GM19025 (cell line): Measurements from ENCODE around the gene SCN2B.

Source experiments
- ATAC-seq: cut with Tn5 transposase; IDR thresholded peaks from one replicate; pipeline ENCODE4 v1.9.1; 2021; ENCODE audit warnings: mild to moderate bottlenecking, low read depth, moderate library complexity; ENCODE audit not compliant: unreplicated experiment

Gene SCN2B

DNA sequence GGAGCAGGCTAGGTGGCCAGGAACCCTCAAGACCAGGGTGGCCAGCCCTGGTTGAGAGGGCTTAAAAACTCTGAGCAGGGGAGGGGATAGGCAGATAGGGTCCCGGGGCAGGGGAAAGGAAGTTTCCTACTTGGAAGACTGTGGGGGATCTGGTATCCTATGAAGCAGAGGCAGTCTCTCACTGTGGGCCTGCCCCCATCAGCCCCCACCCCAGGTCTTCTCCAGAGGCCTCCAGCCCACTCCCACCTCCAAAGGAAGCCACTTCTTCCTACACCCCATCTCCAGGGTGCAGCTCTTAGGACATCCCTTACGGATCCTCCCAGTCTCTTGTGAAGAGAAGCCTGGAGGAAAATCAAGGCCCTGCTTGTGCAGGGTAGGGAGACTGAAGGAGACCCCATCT lies 40.1 kb downstream of the SCN2B start:
- ATAC-seq: no peak

DNA sequence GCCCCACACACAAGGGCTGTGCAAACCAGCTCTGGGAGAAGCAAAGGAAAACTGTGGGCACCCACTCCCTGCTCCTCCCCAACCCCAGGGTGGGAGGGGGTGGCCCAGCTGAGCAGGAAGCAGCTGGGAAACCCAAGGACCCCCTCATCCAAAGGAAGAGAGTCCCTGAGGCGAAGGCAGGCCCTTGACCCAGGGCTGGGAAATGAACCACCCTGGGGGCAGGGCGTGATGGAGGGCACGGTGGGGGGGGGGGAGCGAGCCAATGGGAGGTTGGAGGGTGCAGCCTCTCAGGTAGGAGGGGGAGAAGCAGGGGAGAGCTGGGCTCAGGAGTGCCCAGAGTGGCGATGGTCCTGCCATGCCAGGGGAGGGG lies 40.7 kb downstream of the SCN2B start:
- no peak for ATAC-seq

DNA sequence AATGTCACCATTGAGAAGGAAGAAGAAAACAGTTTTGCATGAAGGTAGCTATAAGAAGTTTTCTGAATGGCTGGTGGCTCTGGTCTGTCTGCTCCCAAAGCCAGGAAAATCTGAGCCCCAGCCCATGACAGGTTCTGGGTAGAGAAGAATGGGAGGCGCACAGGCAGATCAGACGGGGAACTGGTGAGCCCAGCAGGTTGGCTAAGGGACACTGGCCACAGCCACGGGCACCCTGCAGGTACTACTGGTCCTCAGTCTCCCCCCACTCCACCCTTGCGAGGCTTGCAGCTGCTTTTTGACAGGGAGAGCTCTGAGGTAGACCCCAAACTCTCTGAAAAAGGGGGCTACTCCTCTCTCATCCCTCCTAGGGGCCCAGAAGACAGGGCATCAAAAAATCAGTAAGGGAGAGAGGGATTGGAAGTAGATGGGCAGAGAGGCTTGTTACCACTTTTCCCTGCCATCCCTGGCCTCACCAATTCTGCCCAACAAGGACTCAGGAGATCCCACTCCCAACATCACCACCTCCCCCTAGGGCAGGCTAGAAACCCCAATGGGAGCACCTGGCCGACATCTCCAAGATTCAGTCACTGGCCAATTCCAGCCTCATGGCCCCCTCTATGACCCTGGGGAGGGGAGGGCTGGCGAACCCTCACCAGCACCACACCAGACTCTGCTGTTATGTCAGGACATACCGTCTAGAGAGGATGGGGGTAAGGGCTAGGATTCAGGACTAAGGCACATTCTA lies 41.2 kb downstream of the SCN2B start:
- no peak for ATAC-seq

DNA sequence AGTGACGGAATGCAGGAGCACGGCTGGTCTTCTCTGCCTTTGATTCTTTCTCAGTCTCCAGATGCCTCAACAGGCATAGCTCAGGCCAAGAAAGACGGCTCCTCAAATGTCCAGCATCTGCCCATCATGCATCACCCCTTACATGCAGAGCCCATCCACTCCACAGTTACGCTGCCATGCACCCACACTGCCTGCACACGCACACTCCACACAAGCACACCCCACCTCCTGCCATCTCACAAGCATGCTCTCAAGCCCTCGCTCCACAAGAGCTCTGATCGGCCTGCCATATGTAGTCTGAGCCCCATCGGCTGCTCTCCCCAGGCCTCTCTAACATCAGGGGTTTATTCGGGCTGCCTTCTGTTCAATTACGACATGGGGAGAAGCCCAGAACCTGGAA lies 42.6 kb downstream of the SCN2B start:
- no peak for ATAC-seq

DNA sequence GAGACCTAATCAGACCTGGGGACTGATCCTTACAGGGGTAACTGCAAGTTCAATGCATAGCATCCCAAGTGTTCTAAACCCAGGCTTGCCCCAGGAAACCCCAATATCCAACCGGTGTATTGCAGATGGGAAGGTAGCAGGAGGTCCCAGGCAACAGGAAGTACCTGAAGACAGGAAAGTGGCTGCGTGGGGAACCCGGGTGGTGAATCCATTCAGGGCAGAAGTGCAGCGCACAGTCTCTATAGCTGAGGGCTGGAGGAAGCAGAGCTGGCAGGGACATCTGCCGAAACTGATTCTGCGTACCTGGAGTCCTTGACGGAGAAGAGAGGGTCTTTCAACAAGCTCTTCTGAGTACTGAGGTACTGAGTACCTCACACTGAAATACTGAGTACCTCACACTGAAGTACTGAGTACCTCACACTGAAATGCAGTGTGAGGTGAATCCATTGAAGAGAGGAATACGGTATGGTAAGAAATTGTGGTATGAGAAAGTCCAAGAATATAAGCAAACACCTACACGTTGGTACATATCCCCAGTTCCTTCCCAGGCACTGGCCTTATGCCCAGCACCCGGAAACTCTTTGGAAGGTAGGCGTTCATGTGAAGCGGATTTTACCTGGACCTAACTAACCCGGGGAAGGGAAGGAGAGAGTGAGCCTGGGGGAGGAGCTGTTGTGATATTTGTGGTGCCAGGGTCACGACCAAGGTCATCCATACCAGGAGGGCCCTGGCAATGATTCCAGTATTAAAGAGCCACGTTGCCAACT lies 43.9 kb downstream of the SCN2B start:
- no peak for ATAC-seq

DNA sequence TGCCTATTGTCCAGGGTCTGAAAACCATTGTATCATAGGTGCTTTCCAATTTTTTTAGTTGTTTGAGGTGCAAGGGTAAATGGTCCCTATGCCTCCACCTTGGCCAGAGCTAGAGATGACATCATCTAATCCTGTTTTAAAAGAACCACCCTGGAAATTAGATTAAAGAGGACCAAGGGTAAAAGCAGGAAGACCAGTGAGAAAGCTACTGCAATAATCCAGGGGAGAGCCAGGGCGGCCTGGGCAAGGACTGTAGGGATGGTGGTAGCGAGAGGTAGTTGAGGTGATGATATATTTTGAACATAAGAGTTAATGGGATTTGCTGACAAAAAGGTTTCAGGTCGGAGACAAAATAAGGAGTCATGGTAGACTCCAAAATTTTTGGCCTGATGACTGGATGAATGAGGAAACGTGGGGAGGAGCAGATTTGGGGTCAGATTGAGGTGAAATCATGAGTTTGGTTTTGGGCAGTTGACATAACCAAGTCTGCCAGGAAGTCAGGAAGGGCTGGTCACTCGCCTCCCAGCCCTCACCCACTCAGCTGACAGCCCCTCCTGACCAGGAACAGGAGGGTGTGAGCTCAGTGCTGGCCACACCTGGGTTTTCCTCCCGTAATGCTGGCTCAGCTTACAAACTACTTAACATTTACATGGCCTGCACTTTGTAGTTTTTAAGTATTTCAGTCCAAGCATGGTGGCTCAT lies 46.8 kb downstream of the SCN2B start:
- ATAC-seq: no peak

DNA sequence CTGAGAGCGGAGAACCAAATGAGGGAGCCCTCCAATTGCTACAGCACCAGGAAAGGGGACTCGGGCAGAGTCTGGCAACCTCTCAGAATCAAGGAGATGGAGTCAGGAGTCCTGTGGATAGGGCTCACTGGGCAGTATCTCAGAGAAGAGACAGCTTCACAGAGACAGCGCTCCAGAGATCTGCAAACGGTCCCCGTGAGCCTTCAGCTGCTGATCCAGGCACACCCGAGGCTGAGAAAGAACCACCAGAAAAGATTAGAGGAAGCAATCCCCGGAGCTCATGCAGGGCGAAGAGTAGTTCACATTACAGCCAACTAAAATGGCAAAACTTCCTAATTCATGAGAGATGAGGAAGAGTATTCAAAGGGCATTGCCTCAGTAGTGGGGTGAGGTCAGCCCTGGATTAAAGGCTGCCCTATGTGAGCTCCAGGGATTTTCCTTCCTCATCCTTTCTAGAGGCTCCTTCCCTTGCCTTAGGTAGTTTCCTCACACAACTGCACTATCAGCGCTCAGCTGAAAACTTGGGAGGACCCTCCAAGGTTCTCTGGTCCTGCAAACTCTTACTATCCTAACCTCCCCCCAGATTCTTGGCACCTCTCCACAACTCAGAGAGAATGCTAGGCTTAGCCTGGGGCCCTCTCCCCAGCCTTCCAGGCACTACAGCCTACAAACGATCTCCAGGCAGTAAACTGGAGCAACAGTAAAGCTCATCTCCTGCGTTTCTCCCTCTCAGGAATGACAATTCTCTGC lies 47.5 kb downstream of the SCN2B start:
- ATAC-seq: no peak

DNA sequence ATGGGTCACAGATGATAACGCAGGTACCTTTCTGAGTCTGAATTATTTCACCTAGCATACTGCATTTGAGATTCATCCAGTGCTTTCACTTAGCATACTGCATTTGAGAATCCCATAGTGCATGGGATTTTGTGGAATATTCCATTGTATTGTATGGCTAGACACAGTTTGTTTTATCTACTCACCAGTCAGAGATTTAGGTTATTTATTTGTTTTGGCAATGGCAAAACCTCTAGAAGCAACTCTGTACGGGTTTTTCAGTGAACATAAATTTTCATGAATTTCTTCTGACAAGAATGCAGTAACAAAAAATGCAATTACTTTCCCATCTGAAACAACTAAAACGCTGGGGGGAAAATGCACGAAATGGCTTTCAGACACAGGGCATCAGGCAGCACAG lies 48.1 kb downstream of the SCN2B start:
- no peak for ATAC-seq

DNA sequence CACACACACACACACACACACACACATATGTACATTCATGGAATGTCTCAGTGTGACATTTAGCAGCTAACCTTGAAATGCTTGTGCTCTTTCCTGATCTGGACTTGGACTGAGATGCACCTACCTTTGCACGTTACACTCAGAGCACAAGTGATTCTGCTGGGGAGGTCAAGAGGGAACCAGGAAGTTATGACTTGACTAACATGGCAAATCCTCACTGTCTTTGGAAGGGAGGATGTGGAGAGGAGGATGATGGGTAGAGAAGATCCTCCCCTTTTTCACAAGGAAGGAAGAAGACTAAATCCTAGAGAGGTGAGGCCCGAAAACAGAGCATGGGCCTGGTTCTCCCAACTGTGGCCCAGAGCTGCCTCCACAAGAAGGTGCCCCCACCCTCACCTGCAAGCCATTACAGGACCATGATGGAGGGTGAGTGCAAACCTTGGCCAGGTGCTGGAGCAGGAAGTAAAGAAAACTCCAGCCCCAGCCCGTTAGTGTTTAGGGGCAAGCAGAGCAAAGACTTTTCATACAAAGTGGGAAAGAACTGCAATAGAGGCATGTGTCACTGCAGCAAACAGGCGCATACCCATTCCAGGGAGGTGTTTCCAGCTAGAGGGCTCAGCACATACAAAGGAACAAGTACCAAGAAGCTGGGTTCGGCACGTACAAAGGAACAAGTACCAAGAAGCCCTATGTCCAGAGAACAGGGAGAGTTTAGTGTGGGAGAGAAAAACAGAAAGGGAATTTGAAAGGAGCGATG lies 50.2 kb downstream of the SCN2B start:
- no peak for ATAC-seq

DNA sequence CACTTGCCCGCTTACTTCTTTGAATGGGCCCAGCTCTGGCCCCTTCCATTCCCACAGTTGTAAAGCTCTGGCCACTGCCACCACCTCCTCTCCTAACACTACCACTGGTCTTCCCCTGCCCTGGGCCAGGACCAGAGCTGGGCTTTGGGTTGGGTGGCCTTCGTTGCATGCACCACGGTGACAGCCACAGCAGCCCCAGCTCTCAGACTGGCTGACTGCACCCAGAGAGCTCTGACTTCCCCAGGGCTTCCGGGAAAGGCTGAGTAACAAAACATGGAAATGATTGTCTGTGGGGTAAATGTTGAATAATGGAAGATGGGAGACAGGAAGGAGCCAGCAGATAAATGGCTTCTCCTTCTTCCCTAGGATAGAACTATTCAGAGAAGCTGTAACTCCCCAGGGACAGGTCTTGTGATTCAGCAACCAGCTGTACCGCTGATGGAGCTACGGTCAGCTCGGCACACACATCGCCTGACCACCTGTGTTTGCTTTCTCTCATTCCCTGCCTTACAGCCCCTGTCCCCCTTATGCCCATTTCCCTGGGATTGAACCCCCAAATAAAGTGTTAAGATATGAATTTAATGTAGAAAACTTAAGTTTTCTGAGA lies 51.4 kb downstream of the SCN2B start:
- ATAC-seq: no peak

DNA sequence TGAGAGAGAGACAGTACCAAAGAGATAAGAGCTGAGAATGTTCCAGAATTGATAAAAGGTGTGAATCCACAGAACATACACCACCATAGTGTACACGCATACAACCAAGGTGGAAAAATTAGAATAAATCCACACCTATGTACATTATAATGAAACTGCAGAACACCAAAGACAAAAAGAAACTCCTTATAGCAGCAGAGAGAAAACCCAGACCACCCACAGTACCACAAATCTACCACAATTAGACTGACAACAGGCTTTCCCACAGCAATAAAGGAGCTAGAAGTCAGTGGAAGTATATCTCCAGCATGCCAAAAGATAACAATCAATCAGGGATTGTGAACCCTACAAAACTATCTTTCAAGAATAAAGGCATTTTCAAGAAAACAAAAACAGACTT lies 55.6 kb downstream of the SCN2B start:
- ATAC-seq: no peak

DNA sequence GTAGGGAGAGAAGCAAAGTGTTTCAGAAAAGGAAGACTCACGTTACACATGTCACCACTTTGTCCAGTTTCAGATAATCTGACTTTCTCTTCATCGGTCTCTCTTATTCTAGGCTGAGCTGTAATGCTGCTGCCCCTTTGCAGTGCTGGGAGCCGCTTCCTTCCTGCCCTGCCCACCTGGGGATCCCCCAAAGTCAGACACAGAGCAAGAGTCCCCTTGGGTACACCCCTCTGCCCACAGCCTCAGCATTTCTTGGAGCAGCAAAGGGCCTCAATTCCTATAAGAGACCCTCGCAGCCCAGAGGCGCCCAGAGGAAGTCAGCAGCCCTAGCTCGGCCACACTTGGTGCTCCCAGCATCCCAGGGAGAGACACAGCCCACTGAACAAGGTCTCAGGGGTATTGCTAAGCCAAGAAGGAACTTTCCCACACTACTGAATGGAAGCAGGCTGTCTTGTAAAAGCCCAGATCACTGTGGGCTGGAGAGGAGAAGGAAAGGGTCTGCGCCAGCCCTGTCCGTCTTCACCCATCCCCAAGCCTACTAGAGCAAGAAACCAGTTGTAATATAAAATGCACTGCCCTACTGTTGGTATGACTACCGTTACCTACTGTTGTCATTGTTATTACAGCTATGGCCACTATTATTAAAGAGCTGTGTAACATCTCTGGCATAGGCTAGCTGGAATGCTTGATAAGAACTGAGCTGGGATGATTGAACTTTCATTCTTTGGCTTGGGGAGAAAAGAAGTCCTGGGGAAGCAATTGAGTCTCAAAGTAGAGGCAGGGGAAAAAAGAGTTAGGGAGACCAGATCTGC lies 58.4 kb downstream of the SCN2B start:
- ATAC-seq: no peak

DNA sequence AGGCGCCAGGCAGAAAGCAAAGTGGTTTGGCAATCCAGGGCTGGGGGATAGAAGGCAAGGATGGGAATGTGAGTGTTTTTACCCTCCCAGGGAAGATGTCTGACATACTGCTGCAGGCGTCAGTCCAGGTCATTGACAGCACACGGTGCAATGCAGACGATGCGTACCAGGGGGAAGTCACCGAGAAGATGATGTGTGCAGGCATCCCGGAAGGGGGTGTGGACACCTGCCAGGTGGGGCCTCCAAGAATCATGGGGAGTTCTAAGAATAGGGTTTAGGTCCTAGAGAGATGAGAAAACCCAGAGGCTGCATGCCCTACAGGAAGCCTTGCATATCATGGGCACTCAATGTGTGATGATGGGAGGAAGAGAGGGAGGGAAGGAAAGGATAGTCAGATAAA lies 61.4 kb downstream of the SCN2B start:
- no peak for ATAC-seq

DNA sequence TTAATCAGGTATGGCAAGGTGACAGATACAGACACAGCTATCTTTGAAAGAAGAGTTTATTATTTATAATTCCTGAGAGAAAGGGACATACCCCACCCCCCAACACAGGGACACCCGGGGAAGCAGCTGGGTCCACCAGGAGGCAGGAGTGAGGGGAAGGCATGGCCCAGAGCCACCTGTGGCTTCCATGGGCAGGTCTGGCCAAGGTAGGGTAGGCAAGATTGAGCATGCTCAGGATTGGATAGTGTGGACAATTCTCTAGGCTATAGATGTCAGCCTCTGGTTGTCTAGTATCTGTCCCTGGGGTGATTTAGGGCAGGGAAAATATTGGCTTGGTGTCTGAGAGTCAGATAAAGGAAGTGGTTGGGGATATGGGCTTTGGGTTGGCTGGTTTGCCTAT lies 62.2 kb downstream of the SCN2B start:
- no peak for ATAC-seq

DNA sequence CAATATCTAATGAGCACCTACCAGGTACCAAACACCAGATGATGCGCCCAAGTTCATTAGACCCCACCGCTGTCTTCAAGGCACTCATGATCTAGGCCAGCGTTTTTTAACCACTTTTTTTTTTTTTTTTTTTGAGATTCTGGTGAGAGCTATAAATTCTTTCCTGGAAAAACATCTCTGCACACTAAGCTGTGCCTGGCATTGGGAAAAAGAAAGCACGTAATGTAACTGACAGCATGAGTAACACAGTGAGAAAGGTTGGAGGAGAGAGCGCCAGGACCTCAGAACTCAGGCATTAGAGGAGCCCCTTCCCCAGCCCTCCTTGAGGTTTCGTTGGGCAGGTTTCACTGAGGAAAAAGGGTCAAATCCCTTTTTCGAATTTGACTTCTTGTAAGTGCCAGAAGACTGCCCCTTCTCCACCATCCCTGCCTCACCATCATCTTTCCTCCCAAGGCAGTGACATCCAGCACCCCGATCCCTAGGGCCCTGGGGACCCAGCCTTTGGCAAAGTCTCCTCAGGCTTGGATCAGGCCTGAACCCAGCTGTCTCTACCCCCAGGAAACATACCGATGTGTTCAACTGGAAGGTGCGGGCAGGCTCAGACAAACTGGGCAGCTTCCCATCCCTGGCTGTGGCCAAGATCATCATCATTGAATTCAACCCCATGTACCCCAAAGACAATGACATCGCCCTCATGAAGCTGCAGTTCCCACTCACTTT lies 63.6 kb downstream of the SCN2B start:
- ATAC-seq: no peak
